ENCODE measurements around the gene GPR33.
"Not testable (repeated sequence)": the region's sequence is repeated elsewhere in the genome, so short reads cannot be mapped to it uniquely, and the experiment has no call there.

The GPR33 gene

DNA sequence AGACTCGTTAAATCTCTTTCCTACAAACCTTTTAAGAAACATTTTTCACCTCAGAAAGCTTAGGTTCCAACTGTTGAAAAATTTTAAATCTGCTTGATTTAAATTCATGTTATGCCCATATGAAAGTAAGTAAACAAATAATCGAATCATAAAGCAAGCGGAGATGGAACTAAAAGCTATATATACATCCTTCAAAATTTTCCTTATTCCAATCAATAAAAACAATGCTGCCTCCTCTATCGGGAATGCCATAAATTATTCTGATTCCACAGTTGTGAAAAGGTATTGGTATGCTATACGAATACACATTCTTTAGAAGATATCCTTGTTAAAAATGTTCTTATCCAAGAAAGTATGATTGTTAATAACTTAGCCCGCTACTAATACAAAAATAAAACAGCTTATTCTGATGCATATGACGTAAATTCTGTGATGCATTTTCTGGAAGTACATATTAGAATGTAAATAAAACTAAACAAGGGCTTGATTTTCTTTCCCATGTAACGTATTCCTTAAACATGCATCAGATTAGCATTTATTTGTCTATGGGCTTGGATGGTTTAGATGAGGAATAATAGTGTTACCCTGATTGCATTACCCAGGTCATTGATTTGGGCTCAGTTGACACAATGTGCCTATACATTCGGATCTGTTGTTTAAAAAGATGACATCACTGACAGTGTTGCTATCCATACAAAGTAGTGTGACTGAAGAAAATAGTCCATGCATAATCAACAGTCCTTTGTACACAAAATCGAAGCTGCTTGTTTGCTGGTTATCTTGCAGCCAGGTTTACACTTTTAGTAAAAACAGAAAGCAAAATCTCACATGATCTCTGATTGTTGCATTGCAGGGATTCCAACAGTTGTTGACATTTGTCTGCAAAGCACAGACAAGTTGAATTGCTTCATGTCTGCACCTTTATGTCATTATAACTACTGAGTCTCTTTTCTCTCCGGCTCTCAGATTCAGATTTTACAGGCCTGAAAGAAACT, 29.9 kb downstream of the GPR33 start:
- no peak for DNase-seq (ENCODE audit: low read depth in 2 of 2)

GRCh38 chr14:31456841-31457664, 30.8 kb downstream of the GPR33 start, which contains the start of gene DTD2:
TSS of gene DTD2 (minus strand) at chr14:31457506. CDS start at chr14:31457393, 113 bp downstream.
- peak; percentile 82 to 85 for DNase-seq (ENCODE audit: low read depth in 2 of 2)

DNA sequence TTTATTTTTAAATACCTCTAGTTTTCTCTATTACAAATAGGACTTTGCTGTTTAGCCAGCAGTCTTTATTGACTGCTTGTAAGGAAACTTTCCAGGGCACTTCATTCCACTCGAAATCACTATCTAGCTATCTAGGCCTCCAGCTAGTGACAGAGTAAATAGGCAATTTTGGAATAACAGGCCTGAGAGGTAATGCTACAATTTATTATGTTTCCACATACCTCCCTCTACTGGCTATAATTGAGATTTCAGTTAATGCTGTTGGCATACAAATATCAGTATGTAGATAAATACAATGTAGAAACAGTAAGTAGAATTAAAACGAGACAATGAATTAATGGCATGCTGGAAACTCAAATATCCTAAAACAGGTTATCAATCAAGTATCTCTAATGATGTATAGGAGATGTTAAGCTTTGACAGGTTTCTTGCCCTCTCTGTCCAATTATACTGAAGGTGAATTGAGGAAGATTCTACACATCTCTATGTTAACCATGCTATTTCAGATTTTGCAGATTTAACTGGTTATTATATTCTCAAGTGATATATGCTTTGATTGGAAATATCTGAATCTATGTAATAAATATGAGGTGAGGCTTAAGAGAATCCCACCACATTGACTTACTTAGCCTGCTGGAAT, 37.7 kb downstream of the GPR33 start:
- no peak for DNase-seq (ENCODE audit: low read depth in 2 of 2)

- DNase-seq (ENCODE audit: low read depth in 2 of 2) = no peak
Observed at GRCh38 chr14:31449136-31449535, 38.7 kb downstream of the GPR33 start.

DNA sequence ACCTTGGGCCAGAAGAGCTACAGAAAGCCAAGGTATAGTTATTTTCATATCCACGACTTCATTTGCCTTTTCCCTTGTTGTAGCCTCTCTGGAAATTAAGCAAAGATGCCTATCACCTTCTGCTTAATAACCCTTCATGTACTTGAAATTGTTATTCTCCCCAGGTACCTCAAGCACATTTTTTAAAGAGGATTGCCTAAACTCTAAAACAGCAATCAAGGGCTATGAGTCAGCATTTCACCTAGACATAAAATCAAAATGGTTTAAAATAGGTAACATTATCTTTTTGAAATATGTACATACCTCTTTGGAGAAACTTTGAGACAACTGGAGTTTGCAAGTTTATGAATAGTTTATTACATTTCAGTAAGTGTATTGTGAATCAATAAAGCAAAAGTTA, 42.1 kb downstream of the GPR33 start:
- DNase-seq (ENCODE audit: low read depth in 2 of 2) = no peak

DNA sequence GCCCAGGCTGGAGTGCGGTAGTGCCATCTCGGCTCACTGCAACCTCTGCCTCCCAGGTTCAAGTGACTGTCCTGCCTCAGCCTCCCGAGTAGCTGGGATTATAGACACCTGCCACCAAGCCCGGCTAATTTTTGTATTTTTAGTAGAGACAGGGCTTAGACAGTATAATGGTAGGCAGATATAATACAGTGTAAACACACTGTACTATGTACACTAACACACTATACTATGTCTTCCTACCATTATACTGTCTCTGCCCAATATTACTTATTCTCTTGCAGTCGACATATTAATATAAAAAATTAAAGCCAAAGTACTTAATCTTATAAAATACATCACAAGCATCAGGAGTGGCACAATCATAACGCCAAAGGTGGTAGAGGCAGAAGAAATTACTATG, 45.6 kb downstream of the GPR33 start:
- DNase-seq (ENCODE audit: low read depth in 2 of 2) = no peak

- no peak for DNase-seq (ENCODE audit: low read depth in 2 of 2)
Observed at GRCh38 chr14:31441273-31442111, 46.3 kb downstream of the GPR33 start.

DNA sequence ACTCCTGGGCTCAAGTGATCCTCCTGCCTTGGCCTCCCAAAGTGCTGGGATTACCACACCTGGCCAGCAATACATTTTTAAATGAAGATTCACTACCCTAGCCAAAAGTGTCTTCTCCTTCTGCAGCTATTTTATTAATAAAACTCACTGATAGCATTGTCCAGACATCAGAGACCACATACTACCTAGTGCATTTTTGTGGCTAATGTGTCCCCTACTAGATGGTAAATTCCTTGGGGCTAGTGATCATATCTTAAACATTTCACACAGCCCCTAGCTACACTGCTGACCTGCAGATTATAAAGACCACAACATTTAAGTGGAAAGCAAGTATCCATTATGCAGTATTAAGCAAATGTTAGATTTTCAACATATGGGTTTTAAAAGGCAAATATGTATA, 47.6 kb downstream of the GPR33 start:
- DNase-seq (ENCODE audit: low read depth in 2 of 2) = no peak

GRCh38 chr14:31439561-31439960, 48.3 kb downstream of the GPR33 start:
- no peak for DNase-seq (ENCODE audit: low read depth in 2 of 2)

DNA sequence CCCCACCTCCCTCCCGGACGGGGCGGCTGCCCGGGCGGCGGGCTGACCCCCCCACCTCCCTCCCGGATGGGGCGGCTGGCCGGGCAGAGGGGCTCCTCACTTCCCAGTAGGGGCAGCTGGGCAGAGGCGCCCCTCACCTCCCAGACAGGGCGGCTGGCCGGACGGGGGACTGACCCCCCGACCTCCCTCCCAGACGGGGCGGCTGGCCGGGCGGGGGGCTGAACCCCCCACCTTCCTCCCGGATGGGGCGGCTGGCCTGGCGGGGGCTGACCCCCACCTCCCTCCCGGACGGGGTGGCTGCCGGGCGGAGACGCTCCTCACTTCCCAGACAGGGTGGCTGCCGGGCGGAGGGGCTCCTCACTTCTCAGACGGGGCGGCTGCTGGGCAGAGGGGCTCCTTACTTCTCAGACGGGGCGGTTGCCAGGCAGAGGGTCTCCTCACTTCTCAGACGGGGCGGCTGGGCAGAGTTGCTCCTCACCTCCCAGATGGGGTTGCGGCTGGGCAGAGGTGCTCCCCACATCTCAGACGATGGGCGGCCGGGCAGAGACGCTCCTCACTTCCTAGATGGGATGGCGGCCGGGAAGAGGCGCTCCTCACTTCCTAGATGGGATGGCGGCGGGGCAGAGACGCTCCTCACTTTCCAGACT, 50.7 kb downstream of the GPR33 start:
- not testable (repeated sequence) for DNase-seq (ENCODE audit: low read depth in 2 of 2)

DNA sequence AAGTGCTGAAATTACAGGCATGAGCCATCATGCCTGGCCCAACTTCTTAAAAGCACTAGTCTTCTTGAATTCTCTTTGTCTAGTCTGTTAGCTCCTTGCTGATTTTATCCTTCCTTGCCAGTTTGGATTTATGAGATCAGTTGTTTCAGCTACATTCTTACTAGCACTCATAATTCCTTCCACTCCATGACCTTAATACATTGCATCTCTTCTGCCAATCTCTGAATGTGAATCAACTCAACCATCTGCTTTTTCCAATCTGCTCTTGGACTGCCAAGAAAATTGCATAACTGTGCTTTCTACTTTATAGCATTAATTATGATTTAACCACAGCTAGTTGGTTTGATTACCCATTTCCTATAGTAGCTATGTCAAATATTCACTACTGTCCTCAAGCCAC, 52.6 kb downstream of the GPR33 start:
- no peak for DNase-seq (ENCODE audit: low read depth in 2 of 2)
